Spleen (tissue), 7 donors: ENCODE data around the gene MAPK14.

Experiments
- POLR2A ChIP-seq, 3 donors: fragments of 450-650 bp; IDR thresholded peaks; one replicate each; pipeline ENCODE4 v1.5.1; 2017; ENCODE audit warnings: antibody characterized with exemption in 3 of 3, mild to moderate bottlenecking in 1 of 3
- POLR2AphosphoS5 ChIP-seq, 3 donors: sonication (generic); formaldehyde crosslinking; IDR thresholded peaks; one replicate each; pipeline ENCODE4 v1.5.1; 2017; ENCODE audit warnings: antibody characterized with exemption in 3 of 3
- TF ChIP-seq, protein P1 (sequence below), 11 experiments: fragments of 200-600 bp in 7 of 11; fragments of 450-650 bp in 4 of 11; sonication (generic) in 4 of 11; IDR thresholded peaks in 8 of 11; conservative IDR thresholded peaks in 3 of 11; 1 replicate in 7 of 11; 2 replicates in 4 of 11; pipeline versions ENCODE4 v1.4.0 to v1.8.0; 2016 to 2021; ENCODE audit warnings: antibody characterized with exemption in 11 of 11, inconsistent platforms in 4 of 11, mild to moderate bottlenecking in 1 of 11
- donor health status: DM: no; HTN: no; CAD: no; lungs with moderate emphysema.
- donor health status: DM: no; HTN: no; CAD: no.
- donor health status: DM: no; HTN: no; CAD: no.

GRCh38 chr6:36120018-36120417 lies 92.4 kb downstream of the MAPK14 start:
- TF ChIP-seq, protein P1, sequence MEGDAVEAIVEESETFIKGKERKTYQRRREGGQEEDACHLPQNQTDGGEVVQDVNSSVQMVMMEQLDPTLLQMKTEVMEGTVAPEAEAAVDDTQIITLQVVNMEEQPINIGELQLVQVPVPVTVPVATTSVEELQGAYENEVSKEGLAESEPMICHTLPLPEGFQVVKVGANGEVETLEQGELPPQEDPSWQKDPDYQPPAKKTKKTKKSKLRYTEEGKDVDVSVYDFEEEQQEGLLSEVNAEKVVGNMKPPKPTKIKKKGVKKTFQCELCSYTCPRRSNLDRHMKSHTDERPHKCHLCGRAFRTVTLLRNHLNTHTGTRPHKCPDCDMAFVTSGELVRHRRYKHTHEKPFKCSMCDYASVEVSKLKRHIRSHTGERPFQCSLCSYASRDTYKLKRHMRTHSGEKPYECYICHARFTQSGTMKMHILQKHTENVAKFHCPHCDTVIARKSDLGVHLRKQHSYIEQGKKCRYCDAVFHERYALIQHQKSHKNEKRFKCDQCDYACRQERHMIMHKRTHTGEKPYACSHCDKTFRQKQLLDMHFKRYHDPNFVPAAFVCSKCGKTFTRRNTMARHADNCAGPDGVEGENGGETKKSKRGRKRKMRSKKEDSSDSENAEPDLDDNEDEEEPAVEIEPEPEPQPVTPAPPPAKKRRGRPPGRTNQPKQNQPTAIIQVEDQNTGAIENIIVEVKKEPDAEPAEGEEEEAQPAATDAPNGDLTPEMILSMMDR (IDR thresholded peaks at IDR 0.05 in 8 of 11, conservative IDR thresholded peaks at IDR 0.05 in 3 of 11): no peak
- no peak for TF ChIP-seq POLR2A (IDR thresholded peaks at IDR 0.05)
- peak in 1 of 3 donors; percentile 34 for TF ChIP-seq POLR2AphosphoS5 (IDR thresholded peaks at IDR 0.05)
